DND-41 (cell line): ENCODE measurements around the gene PES1.
"Not testable (repeated sequence)": the region's sequence is repeated elsewhere in the genome, so short reads cannot be mapped to it uniquely, and the experiment has no call there.

ENCODE experiments used
- ATAC-seq: fragments of 200-7000 bp; cut with Tn5 transposase; 3 replicates; pipeline ENCODE4 v1.9.1; 2021; ENCODE audit warnings: low read depth; ENCODE audit not compliant: insufficient read depth
- DNase-seq: peaks from one replicate; pipeline ENCODE4 v3.0.0-alpha.2; 2020
- H2AFZ ChIP-seq: 2 replicates; pipeline ENCODE4 v1.6.0; 2012; ENCODE audit warnings: low read depth, low read length
- H3K27ac ChIP-seq: 2 replicates; pipeline ENCODE4 v1.5.1; 2012; ENCODE audit warnings: low read length, inconsistent platforms
- H3K27me3 ChIP-seq: fragments of 200-600 bp; sonication (generic); 2 replicates; pipeline ENCODE4 v1.6.0; 2012; ENCODE audit warnings: low read length, mild to moderate bottlenecking, inconsistent platforms; ENCODE audit not compliant: insufficient read depth, poor library complexity
- H3K36me3 ChIP-seq: 2 replicates; pipeline ENCODE4 v1.5.1; 2012; ENCODE audit warnings: low read length, inconsistent platforms; ENCODE audit not compliant: insufficient read depth
- H3K4me1 ChIP-seq: 2 replicates; pipeline ENCODE4 v1.5.1; 2012; ENCODE audit warnings: mild to moderate bottlenecking, low read length; ENCODE audit not compliant: insufficient read depth
- H3K4me2 ChIP-seq: 2 replicates; pipeline ENCODE4 v1.6.0; 2012; ENCODE audit warnings: mild to moderate bottlenecking, moderate library complexity, low read length, inconsistent platforms; ENCODE audit not compliant: insufficient read depth
- H3K4me3 ChIP-seq, 2 experiments: fragments of 200-600 bp in 1 of 2; shearing (Covaris generic) in 1 of 2; 2 replicates each; pipeline ENCODE4 v1.5.1; 2012 to 2016; ENCODE audit warnings: inconsistent platforms in 2 of 2, low read length in 2 of 2, mild to moderate bottlenecking in 2 of 2, low read depth in 1 of 2, moderate library complexity in 1 of 2
- H3K79me2 ChIP-seq: 2 replicates; pipeline ENCODE4 v1.6.0; 2012; ENCODE audit warnings: low read length, inconsistent platforms; ENCODE audit not compliant: insufficient read depth
- H3K9ac ChIP-seq: 2 replicates; pipeline ENCODE4 v1.6.0; 2012; ENCODE audit warnings: low read depth, mild to moderate bottlenecking, inconsistent platforms, low read length, moderate library complexity
- H3K9me3 ChIP-seq: 2 replicates; pipeline ENCODE4 v1.5.1; 2012; ENCODE audit warnings: low read length, moderate library complexity, mild to moderate bottlenecking, inconsistent platforms; ENCODE audit not compliant: insufficient read depth, severe bottlenecking
- H4K20me1 ChIP-seq: 2 replicates; pipeline ENCODE4 v1.6.0; 2012; ENCODE audit warnings: low read length; ENCODE audit not compliant: insufficient read depth
- CTCF ChIP-seq: IDR thresholded peaks from 2 replicates; pipeline ENCODE4 v1.5.1; 2012; ENCODE audit warnings: borderline replicate concordance, low read length, moderate library complexity, mild to moderate bottlenecking; ENCODE audit not compliant: poor library complexity, severe bottlenecking; ENCODE audit errors: extremely low read depth
- EZH2 ChIP-seq: IDR thresholded peaks from 3 replicates; pipeline ENCODE4 v1.6.1; 2012; ENCODE audit warnings: borderline replicate concordance, low read depth, mild to moderate bottlenecking, moderate library complexity, low read length, inconsistent platforms; ENCODE audit not compliant: severe bottlenecking

The PES1 gene

DNA sequence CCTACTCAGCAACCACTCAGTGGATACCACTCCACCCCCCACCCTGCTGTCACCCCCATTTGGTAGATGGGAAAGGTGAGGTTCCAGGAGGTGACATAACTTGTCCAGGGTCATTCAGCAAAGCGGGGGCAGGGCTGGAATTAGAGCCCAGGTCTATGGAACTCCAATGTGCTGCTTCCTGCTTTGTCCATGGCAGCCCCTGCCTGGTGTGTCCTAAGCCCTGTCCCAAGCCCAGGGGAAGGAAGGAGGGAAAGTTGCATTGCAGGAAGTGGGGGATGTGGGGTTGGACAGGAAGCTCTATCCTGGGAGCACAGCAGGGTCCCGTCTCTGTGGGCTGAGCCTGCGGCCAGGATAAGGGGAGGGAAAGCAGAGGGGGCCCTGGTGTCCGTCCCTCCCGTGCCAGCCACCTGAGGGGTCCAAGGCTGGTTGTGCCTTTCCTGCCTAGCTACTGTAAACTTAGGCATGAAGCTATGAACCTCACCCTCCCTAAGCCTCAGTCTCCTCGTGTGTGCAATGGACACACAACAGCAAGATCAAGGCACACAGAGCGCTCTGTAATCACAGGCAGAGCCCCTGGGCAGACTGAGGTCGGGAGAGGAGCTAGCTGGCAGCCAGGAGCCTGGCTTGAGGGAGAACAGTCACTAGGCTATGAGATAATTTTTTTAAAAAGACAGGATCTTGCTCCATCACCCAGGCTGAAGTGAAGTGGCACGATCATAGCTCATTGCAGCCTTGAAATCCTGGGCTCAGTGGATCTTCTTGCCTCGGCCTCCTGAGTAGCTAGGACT is 30.1 kb downstream of the PES1 start:
- ATAC-seq (no peak), DNase-seq (no peak)
- Histone ChIP-seq H3K9ac (no peak overlapping the region), H3K27ac (no peak overlapping the region), H3K27me3 (peaks cover 4% of the 10 kb centered on the region), H3K4me3 (no peak overlapping the region), H3K9me3 (no peaks in the 10 kb centered on the region), H3K36me3 (no peaks in the 10 kb centered on the region), H3K79me2 (no peaks in the 10 kb centered on the region), H4K20me1 (no peaks in the 10 kb centered on the region), H2AFZ (no peak overlapping the region), H3K4me1 (no peaks in the 10 kb centered on the region), H3K4me2 (no peak overlapping the region)
- no peak for TF ChIP-seq CTCF
- no peak for TF ChIP-seq EZH2

GRCh38 chr22:30560643-30561202 is 31.0 kb downstream of the PES1 start:
- TF ChIP-seq CTCF = peak; percentile 34
- not testable (repeated sequence) for H3K27ac ChIP-seq, H3K27me3 ChIP-seq, H2AFZ ChIP-seq, H3K36me3 ChIP-seq, H3K4me2 ChIP-seq, H3K4me1 ChIP-seq, H3K9ac ChIP-seq, H3K9me3 ChIP-seq, H3K79me2 ChIP-seq, H4K20me1 ChIP-seq, H3K4me3 ChIP-seq
- DNase-seq (peak; percentile 26), ATAC-seq (peak; percentile 56; the same call in 1 of the 3 replicates)

GRCh38 chr22:30559889-30560288 is 31.8 kb downstream of the PES1 start:
- H2AFZ ChIP-seq = no peak overlapping the region
- no peaks in the 10 kb centered on the region for H4K20me1 ChIP-seq
- no peaks in the 10 kb centered on the region for H3K36me3 ChIP-seq
- no peak overlapping the region for H3K4me2 ChIP-seq
- no peak overlapping the region for H3K9ac ChIP-seq
- no peaks in the 10 kb centered on the region for H3K4me1 ChIP-seq
- H3K27ac ChIP-seq = no peak overlapping the region
- no peak overlapping the region for H3K4me3 ChIP-seq
- ATAC-seq = no peak
- TF ChIP-seq CTCF (no peak), EZH2 (no peak)
- DNase-seq = no peak
- no peaks in the 10 kb centered on the region for H3K9me3 ChIP-seq
- peaks cover 4% of the 10 kb centered on the region for H3K27me3 ChIP-seq
- no peaks in the 10 kb centered on the region for H3K79me2 ChIP-seq
